HepG2 (cell line): ENCODE measurements around the gene TAF6L. TPM values are rescaled to one million over a fixed set of nuclear protein-coding genes. Genes with fewer than 3 reads are reported as not detected.

Experiments used
- ATAC-seq: fragments of 200-7000 bp; cut with Tn5 transposase; 3 replicates; pipeline ENCODE4 v1.9.1; 2020; ENCODE audit warnings: mild to moderate bottlenecking, moderate library complexity
- BruUV-seq: library from RNA; stranded (reverse); fragments of 400-500 nt; replicated peaks from 2 replicates; lab custom pipeline; 2021; lab: Mats Ljungman, UMichigan
- CTCF ChIA-PET: fragments of 300-600 bp; formaldehyde crosslinking; extraction: SDS; loops from one replicate; lab custom pipeline; 2021; ENCODE audit warnings: low total read pairs, inconsistent platforms, low intra/inter-chr PET ratio; lab: Yijun Ruan, JAX
- POLR2A ChIA-PET: fragments of 350-600 bp; sonication (Branson Sonifier 250); formaldehyde crosslinking; loops from one replicate; lab custom pipeline; 2020; ENCODE audit warnings: antibody characterized with exemption, inconsistent platforms; lab: Yijun Ruan, JAX
- DNase-seq: peaks from one replicate; pipeline ENCODE4 v3.0.0-alpha.2; 2015; ENCODE audit warnings: low spot score
- FAIRE-seq: peaks from 3 replicates; lab custom pipeline; 2011; peaks lifted over from hg19 to GRCh38; lab: Jason Lieb, UNC
- H2AFZ ChIP-seq: one replicate; pipeline ENCODE4 v1.6.1; 2011; ENCODE audit warnings: low read length, inconsistent platforms
- H3K27ac ChIP-seq: fragments of 300-600 bp; 3 replicates; pipeline ENCODE4 v1.8.0; 2011; ENCODE audit warnings: mixed run types, mild to moderate bottlenecking, mixed read lengths, low read length, inconsistent platforms; ENCODE audit not compliant: insufficient read depth; ENCODE audit errors: extremely low read length
- H3K27me3 ChIP-seq, 2 experiments: fragments of 200-600 bp in 1 of 2; 2 replicates in 1 of 2; 3 replicates in 1 of 2; pipeline versions ENCODE4 v1.6.0 to v1.8.0; 2011; ENCODE audit warnings: low read length in 2 of 2, mild to moderate bottlenecking in 2 of 2, moderate library complexity in 2 of 2, inconsistent platforms in 1 of 2; ENCODE audit not compliant: insufficient read depth in 2 of 2, control insufficient read depth in 1 of 2
- H3K36me3 ChIP-seq, 2 experiments: fragments of 200-600 bp in 1 of 2; replicated peaks in 1 of 2; 2 replicates in 1 of 2; 3 replicates in 1 of 2; pipeline versions ENCODE4 v1.5.1 to v1.8.0; 2011; ENCODE audit warnings: low read length in 2 of 2, inconsistent platforms in 1 of 2; ENCODE audit not compliant: insufficient read depth in 2 of 2, control insufficient read depth in 1 of 2
- H3K4me1 ChIP-seq: 2 replicates; pipeline ENCODE4 v1.5.1; 2012; ENCODE audit warnings: low read length, inconsistent platforms; ENCODE audit not compliant: insufficient read depth
- H3K4me2 ChIP-seq: 2 replicates; pipeline ENCODE4 v1.6.0; 2011; ENCODE audit warnings: low read depth, low read length, inconsistent platforms
- H3K4me3 ChIP-seq, 3 experiments: fragments of 200-600 bp in 1 of 3; sonication (generic), shearing (Covaris generic) in 1 of 3; replicated peaks in 1 of 3; 2 replicates each; pipeline ENCODE4 v1.5.1; 2011 to 2016; ENCODE audit warnings: low read length in 3 of 3, inconsistent platforms in 2 of 3, low read depth in 2 of 3, mild to moderate bottlenecking in 2 of 3, control low read depth in 1 of 3, mixed read lengths in 1 of 3; ENCODE audit not compliant: insufficient read depth in 1 of 3
- H3K79me2 ChIP-seq: one replicate; pipeline ENCODE4 v1.6.1; 2011; ENCODE audit warnings: low read length, inconsistent platforms; ENCODE audit not compliant: insufficient read depth
- H3K9ac ChIP-seq: 2 replicates; pipeline ENCODE4 v1.6.0; 2011; ENCODE audit warnings: mild to moderate bottlenecking, low read depth, low read length, inconsistent platforms; ENCODE audit not compliant: insufficient read depth
- H3K9me3 ChIP-seq: 2 replicates; pipeline ENCODE4 v1.5.1; 2012; ENCODE audit warnings: mild to moderate bottlenecking, low read length
- H4K20me1 ChIP-seq: 2 replicates; pipeline ENCODE4 v1.6.0; 2011; ENCODE audit warnings: inconsistent platforms, mild to moderate bottlenecking, low read length, moderate library complexity; ENCODE audit not compliant: insufficient read depth
- ARID4A ChIP-seq: sonication (generic); formaldehyde crosslinking; IDR thresholded peaks from 2 replicates; pipeline ENCODE4 v1.5.0; 2020; ENCODE audit warnings: mild to moderate bottlenecking, missing genetic modification reagents, borderline replicate concordance
- CCAR2 ChIP-seq: fragments of 200-400 bp; formaldehyde crosslinking; optimal IDR thresholded peaks from 2 replicates; pipeline ENCODE3; 2018; ENCODE audit warnings: low read depth, mild to moderate bottlenecking, low read length, moderate library complexity
- CENPX ChIP-seq: sonication (generic); formaldehyde crosslinking; IDR thresholded peaks from 2 replicates; pipeline ENCODE4 v1.9.0; 2021; ENCODE audit warnings: mild to moderate bottlenecking, missing genetic modification reagents, moderate library complexity
- DNMT3B ChIP-seq: conservative IDR thresholded peaks from 2 replicates; pipeline ENCODE4 v1.6.1; 2016; ENCODE audit warnings: missing biosample characterization, control low read depth
- KIAA2018 ChIP-seq: sonication (generic); formaldehyde crosslinking; IDR thresholded peaks from 2 replicates; pipeline ENCODE4 v1.5.0; 2020; ENCODE audit warnings: mild to moderate bottlenecking, missing genetic modification reagents, borderline replicate concordance
- NCOA1 ChIP-seq: sonication (generic); formaldehyde crosslinking; IDR thresholded peaks from 2 replicates; pipeline ENCODE4 v1.9.0; 2021; ENCODE audit warnings: missing genetic modification reagents
- NPAS2 ChIP-seq: sonication (generic); formaldehyde crosslinking; IDR thresholded peaks from 2 replicates; pipeline ENCODE4 v1.8.0; 2022; ENCODE audit warnings: mild to moderate bottlenecking, missing genetic modification reagents, borderline replicate concordance
- SRF ChIP-seq: IDR thresholded peaks from 2 replicates; pipeline ENCODE4 v1.6.1; 2011; ENCODE audit warnings: mild to moderate bottlenecking, low read depth, low read length, moderate library complexity
- ZNF775 ChIP-seq: sonication (generic); formaldehyde crosslinking; IDR thresholded peaks from 2 replicates; pipeline ENCODE4 v1.4.0; 2020; ENCODE audit warnings: missing genetic modification reagents, mild to moderate bottlenecking, moderate library complexity, borderline replicate concordance
- WGBS: methylation state at CpG from one replicate; pipeline ENCODE4 v1.1.6; 2017; ENCODE audit warnings: low lambda C conversion rate; 5-methylcytosine and 5-hydroxymethylcytosine counted together
- in situ Hi-C: cut with HindIII; loops from 2 replicates; pipeline ENCODE4 v1.10.0; 2017; ENCODE audit warnings: low pct_unique_long_range_greater_than_20kb; ENCODE audit not compliant: extremely low pct_ligation_motif_present
- intact Hi-C: fragments of 100-400 bp; cut with micrococcal nuclease; formaldehyde crosslinking; loops from one replicate; pipeline ENCODE4 v1.10.0; 2022; ENCODE audit not compliant: unreplicated experiment
- polyA plus RNA-seq, 8 experiments: library from polyadenylated mRNA; depleted of rRNA in 3 of 8; stranded (reverse) in 7 of 8; unstranded in 1 of 8; fragments of >200 nt; fragmentation: Illumina TruSeq in 4 of 8; extraction: Trizol in 4 of 8; gene quantifications; 2 replicates each; pipeline versions ENCODE4 v1.2.1 to v1.2.3, GENCODE V29; 2011 to 2016; ENCODE audit warnings: low read depth in 4 of 8, missing spikeins in 1 of 8, mixed read lengths in 1 of 8; ENCODE audit not compliant: insufficient read depth in 1 of 8
- total RNA-seq, 5 experiments: library from RNA; depleted of rRNA; stranded (reverse); fragments of >200 nt; fragmentation: Illumina TruSeq; extraction: Trizol; gene quantifications; 2 replicates each; pipeline ENCODE4 v1.2.3, GENCODE V29; 2016; ENCODE audit warnings: low read depth in 1 of 5

Gene TAF6L
- total and polyA plus RNA-seq, 2 of the 13 experiments (the other 11 are each of a cell fraction or from before 2014, with no cell fraction given): 12.6 to 19.4 TPM

GRCh38 chr11:62791501-62792201, 20.5 kb downstream of the TAF6L start, which contains the start of gene TMEM223 (continued):
- TF ChIP-seq DNMT3B (CRISPR knock-in tag) (no peak), CENPX (no peak), ARID4A (CRISPR knock-in tag) (peak; percentile 98), SRF (no peak), CCAR2 (no peak), NPAS2 (CRISPR knock-in tag) (no peak), ZNF775 (CRISPR knock-in tag) (no peak)
- TF ChIP-seq, all 625 proteins: peak for 264

- peaks cover 34% of the 10 kb centered on the region for H3K79me2 ChIP-seq
- H3K4me2 ChIP-seq: peak overlapping the region; percentile 85
- peak overlapping the region; percentile 63 for H3K27ac ChIP-seq
- POLR2A ChIA-PET: interaction anchor here (0.6 to 9.1 kb wide), 7 partner anchors 12 to 64 kb away, joined by 3 to 201 read pairs (median 5); partner anchors contain the start of genes STX5, WDR74 and ZBTB3
- H3K9me3 ChIP-seq: no peaks in the 10 kb centered on the region
- BruUV-seq: no TSS peak
- FAIRE-seq (no peak), ATAC-seq (no peak; the same call in 2 of the 3 replicates), DNase-seq (no peak)
- no peaks in the 10 kb centered on the region for H4K20me1 ChIP-seq
- H3K4me3 ChIP-seq: peak overlapping the region; percentile 11 to 92 (median 66); a peak in 4 of 6 replicates
- no peaks in the 10 kb centered on the region; a peak in 1 of 5 replicates for H3K27me3 ChIP-seq
- intact Hi-C loops: no loop called here
- H2AFZ ChIP-seq: no peak overlapping the region
- WGBS: 54% methylated on average over 10 of the region's 11 CpGs
- CTCF ChIA-PET: no interaction called here
- H3K36me3 ChIP-seq: peaks cover 29 to 59% of the 10 kb centered on the region in 2 experiments
- peaks cover 43% of the 10 kb centered on the region for H3K4me1 ChIP-seq
- H3K9ac ChIP-seq: peak overlapping the region; percentile 91
- in situ Hi-C loops: no loop called here
- 0 out of 2 replicates have a peak, but pooled peaks have one; percentile 56 for TF ChIP-seq KIAA2018 (CRISPR knock-in tag)
- TF ChIP-seq NCOA1: 0 out of 2 replicates have a peak, but pooled peaks have one; percentile 21
Observed at GRCh38 chr11:62792202-62792575, 21.0 kb downstream of the TAF6L start.
